Measurements from ENCODE around the gene PRELID1. TPM values are rescaled to one million over a fixed set of nuclear protein-coding genes. Genes with fewer than 3 reads are reported as not detected.
"Not testable (repeated sequence)": the region's sequence is repeated elsewhere in the genome, so short reads cannot be mapped to it uniquely, and the experiment has no call there.

PRELID1 gene, protein sequence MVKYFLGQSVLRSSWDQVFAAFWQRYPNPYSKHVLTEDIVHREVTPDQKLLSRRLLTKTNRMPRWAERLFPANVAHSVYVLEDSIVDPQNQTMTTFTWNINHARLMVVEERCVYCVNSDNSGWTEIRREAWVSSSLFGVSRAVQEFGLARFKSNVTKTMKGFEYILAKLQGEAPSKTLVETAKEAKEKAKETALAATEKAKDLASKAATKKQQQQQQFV
- 100 to 1,000 TPM; 263 to 276 TPM for total RNA-seq
- long read RNA-seq, transcript PRELID1-201 (5 exons, 1,261 nt) = major isoform, 648 of 693 reads
- long read RNA-seq, partial matches to known transcripts = 27 of 693 reads
- long read RNA-seq, other reads (novel, unspliced or antisense) = 14 of 693 reads

DNA sequence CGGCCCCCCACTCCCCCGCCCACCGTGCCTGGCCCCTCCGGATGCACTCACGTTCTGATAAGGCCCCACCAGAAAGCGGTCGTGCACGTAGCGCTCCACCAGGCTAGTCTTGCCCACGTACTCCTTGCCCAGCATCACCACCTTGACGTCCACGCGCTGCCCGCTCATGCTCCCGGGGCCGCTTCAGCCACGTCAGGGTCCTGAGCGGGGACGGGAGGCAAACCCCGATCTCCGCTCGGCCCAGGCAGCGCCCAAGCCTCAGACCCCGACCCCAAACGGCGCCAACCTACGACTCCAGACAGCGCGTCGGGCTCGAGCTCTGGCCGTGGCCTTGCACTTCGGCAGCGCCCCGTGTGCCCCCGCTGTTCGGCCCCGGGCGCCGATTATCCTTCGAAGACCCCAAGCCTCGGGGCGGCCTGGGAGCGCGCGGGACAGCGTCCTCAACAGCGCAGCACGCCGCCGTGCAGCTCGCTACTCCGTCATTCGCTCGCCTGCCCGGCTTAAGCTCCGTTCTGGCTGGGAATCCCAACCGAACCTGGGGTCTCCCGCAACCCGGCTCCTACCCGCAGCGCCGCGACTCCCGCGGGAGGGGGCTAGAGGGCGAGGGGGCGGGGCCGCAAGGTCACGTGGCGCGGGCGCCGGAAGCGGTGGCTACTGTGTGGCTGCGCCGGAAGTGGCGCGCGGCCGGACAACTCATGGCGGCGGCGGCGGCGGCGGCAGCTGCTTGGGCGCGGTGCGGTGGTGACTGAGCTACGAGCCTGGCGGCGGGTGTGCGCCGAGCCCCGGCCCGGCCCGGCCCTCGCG lies at the start of gene PRELID1, which contains the start of gene RAB24:
Gene PRELID1, plus strand, starts transcription at position 679 of the 804 bp plus-strand sequence. CDS start 187 bp downstream, outside the sequence.
Gene RAB24, minus strand, starts transcription at position 599 of the 804 bp plus-strand sequence. Its CDS starts 431 bp downstream, at position 168.
- intact Hi-C loops (cut with DNase I, micrococcal nuclease) = no loop called here
- DNase-seq (peak; percentile 84 to 95), ATAC-seq (peak; percentile 62)

DNA sequence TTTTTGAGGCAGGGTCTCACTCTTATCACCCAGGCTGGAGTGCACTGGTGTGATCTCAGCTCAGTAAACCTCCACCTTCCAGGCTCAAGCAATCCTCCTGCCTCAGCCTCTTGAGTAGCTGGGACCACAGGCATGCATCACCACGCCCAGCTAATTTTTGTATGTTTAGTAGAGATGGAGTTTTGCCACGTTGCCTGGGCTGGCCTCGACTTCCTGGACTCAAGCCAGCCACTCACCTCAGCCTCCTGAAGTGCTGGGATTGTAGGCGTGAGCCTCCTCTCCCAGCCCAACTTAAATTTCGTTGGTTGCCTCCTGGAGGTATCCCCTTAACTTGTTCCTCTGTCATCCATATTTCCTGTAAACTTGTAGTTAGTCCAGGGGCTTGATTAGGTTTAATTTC lies 47.3 kb upstream of the PRELID1 start:
- no peak for DNase-seq
- intact Hi-C loops (cut with DNase I, micrococcal nuclease) = no loop called here
- ATAC-seq = no peak

DNA sequence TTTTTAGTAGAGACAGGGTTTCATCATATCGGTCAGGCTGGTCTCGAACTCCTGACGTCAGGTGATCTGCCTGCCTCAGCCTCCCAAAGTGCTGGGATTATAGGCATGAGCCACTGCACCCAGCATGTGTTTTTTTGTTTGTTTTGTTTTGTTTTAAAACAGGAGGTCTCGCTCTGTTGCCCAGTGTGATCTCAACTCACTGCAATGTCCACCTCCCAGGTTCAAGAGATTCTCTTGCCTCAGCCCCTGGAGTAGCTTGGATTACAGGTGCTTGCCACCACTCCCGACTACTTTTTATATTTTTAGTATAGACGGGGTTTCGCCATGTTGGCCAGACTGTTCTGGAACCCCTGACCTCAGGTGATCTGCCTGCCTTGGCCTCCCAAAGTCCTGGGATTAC lies 44.9 kb upstream of the PRELID1 start:
- ATAC-seq; intact Hi-C loops (cut with DNase I, micrococcal nuclease): not testable (repeated sequence)

DNA sequence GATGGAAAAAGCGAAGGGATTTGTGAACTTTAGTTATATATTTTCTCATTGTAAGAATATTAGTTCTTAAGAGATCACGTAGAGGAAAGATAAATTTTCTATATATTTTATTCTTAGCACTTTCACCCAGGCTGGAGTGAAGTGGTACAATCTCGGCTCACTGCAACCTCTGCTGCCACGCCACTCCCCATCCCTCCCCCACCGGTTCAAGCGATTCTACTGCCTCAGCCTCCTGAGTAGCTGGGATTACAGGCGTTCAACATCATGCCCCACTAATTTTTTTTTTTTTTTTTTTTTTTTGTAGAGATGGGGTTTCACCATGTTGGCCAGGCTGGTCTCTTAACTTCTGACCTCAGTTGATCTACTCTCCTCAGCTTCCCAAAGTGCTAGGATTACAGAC lies 42.6 kb upstream of the PRELID1 start:
- intact Hi-C loops (cut with DNase I, micrococcal nuclease) = no loop called here
- no peak for ATAC-seq
- DNase-seq = no peak

More for the DNA sequence above, 44.9 kb upstream of the PRELID1 start:
- DNase-seq = not testable (repeated sequence)

DNA sequence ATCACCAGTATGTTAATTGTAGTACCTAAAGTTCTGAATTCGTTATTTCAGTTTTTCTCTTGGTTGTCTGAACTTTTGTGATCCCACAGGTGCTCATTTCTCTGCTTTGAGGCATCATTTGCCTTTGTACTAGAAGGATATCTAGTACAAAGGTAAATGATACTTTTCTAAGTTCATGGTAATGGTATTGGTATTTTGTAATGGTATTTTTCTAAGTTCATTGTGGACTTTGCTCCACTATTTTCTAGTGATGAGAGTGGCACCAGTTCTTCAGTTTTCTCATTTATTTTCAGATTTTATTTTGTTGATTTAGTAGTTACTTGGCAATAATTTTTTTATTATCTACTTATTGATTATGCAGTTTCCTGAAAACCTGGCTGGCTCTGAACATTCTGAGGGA lies 42.1 kb upstream of the PRELID1 start:
- ATAC-seq = no peak
- no peak for DNase-seq
- intact Hi-C loops (cut with DNase I, micrococcal nuclease) = no loop called here

DNA sequence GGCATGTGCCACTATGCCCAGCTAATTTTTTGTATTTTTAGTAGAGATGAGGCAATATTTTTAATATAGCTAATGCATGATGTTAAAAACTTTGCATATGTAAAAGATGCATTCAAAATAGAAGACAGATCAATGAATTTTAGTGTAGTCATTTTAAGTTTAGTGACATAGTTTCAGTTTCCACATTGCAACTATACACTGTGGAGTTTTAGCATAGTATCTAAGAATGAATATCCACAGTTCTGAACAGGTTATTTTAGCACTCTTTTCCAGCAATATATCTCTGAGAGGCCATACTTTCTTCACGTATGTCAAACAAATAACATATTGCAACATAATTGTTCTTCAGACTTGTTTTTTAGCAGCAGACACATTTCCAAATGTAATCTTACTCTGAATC lies 39.4 kb upstream of the PRELID1 start:
- intact Hi-C loops (cut with DNase I, micrococcal nuclease) = no loop called here
- no peak for DNase-seq
- no peak for ATAC-seq

DNA sequence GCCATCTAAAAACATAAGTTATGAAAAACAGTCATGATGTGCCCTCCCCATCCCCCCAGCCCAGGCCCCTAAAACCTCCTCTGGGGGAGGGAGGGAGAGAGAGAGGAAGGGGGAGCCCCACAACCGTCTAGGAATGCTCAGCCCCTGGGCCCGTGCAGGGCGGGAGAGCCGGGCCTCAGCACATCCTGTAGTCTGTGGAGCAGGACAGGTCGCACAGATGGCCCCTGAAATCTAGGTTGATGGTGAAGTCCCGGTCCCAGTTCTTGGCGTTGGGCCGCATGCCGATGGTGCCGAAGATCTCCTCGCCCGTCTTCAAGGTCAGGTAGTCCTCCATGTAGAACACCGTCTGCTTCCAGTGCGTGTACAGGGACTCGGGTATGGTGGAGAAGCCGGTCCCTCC lies 38.2 kb upstream of the PRELID1 start:
- intact Hi-C loops (cut with DNase I, micrococcal nuclease) = no loop called here
- ATAC-seq = no peak
- DNase-seq = no peak

DNA sequence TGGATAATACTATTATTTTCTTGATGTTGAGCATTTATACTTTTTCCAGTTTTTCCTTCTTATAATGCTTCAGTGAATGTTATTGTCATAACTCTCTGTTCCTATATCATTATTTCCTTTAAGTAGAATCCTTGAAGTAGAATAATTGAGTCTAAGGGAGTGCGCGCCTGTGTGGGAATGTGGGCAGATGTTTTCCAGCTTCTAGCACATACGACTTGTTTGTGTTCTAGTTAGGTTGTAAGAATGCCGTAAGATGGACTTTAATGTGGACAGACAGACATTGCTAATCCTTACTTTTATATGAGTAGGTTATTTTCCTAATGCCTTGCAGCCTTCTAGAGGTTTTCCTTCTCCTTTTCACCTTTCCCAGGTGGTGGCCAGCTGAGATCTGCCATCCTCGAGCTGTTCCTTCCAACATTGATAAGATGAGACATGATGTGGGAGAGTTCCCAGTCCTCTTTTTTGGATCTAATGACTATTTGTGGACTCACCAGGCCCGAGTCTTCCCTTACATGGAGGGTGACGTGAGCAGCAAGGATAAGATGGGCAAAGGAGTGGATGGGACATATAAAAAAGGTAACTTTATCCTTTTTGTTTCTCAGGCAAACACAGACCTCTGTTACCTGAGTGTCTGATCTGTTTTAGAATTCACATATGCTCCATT lies 34.2 kb upstream of the PRELID1 start:
- ATAC-seq (no peak), DNase-seq (no peak)
- intact Hi-C loops (cut with DNase I, micrococcal nuclease) = no loop called here

DNA sequence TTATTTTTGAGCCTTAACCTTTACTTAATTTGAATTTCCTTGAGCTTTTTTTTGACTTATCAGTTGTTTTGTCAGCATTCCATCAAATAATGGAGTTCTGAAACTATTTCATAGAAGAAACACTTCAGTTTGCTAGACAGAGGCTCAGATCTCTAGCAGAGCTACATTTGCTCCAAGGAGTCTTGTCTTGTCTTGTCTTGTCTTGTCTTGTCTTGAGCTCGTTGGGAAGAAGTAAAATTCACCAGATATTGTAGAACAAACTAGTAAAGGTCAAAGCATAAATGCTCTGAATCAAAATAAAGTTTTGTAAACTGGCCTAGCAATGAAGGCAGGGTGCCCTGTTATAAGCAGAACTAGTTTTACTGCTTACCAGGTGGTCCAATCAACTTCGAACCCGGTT lies 33.6 kb upstream of the PRELID1 start:
- ATAC-seq (no peak), DNase-seq (no peak)
- intact Hi-C loops (cut with DNase I, micrococcal nuclease) = no loop called here

DNA sequence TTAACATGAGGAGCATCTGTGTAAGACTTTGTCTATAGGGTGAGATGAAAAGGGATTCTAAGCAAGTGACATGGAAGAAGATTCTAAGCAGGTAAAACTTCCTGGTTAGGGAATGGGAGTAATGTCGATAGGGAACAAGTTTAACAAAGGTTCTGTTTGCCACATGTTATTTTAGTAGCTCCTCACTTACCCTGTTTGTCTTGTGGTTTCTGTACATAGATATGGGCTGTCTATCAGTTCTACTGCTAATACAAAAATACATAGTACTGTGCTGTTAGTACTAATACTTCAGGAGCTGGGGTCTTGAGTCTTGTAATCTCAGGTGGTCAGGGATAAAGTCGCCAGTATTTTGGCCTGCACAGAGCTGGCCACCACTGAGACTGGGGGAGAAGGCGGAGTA lies 32.9 kb upstream of the PRELID1 start:
- ATAC-seq (no peak), DNase-seq (no peak)
- intact Hi-C loops (cut with DNase I, micrococcal nuclease) = no loop called here

DNA sequence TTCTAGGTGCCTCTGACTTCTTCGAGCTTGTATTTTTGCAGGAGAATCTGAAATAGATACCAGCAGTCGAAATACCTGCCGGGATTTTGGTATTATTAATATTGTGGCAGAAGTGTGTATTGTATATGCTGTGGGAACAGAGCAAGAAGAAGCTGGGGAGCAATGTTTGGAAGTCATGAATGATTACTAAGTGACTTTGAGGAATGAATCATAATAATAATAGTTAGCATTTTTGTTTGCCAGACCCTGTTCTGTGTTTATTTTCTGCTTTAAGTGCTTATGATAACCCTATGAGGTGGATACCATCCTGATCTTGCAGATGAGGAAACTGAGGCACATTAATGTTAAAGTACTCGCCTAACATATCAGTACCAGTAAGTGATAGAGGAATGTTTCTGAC lies 32.5 kb upstream of the PRELID1 start:
- ATAC-seq (no peak), DNase-seq (no peak)
- intact Hi-C loops (cut with DNase I, micrococcal nuclease) = no loop called here

DNA sequence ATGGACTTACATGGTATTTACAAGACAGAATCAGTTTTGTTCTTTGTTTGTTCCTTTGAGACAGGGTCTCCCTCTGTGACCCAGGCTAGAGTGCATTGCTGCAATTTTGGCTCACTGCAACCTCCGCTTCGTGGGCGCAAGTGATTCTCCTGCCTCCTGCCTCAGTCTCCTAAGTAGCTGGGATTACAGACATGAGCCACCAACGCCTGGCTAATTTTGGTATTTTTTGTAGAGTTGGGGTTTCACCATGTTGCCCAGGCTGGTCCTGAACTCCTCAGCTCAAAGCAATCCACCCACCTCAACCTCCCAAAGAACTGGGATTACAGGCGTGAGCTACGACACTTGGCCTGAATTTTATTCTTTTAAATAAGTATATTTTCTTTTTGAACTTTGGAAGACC lies 27.7 kb upstream of the PRELID1 start:
- intact Hi-C loops (cut with DNase I, micrococcal nuclease) = no loop called here
- DNase-seq (no peak), ATAC-seq (no peak)

DNA sequence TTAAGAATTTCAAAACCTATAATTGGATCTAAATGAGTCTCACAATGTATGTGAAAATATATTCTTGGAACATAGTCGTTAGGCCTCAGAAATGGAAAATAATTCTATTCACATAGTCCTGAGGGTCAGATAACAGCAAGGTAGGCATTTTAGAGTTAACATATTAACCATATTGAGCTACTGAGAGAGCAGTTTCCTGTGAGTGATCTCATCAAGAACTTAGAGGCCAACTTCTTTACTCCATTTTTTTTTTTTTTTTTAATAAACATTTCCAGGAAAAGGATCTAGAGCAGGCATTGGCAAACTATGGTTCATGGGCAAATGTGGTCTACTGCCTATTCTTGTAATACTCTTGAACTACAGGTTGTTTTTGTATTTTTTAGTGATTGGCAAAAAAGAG lies 26.7 kb upstream of the PRELID1 start:
- intact Hi-C loops (cut with DNase I, micrococcal nuclease) = no loop called here
- ATAC-seq (no peak), DNase-seq (no peak)

DNA sequence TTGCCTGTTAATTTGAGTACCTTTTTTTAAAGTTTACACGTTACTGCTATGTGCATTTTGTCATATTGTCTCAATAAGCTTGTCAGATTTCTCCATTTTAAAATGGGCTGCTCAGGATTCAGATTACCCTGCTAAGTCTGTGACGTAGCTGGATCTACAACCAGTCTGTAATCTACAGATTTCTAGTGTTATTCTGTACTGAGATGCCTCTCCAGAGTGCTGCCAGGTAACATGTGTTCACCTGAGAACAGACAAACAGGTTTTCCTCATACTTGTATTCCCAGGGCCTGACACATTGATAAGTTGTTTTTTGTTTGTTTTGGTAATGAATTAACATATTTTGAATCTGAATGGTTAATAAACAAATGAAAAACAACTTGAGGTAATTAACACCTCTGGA lies 15.4 kb upstream of the PRELID1 start:
- intact Hi-C loops (cut with DNase I, micrococcal nuclease) = no loop called here
- ATAC-seq = no peak
- no peak for DNase-seq

DNA sequence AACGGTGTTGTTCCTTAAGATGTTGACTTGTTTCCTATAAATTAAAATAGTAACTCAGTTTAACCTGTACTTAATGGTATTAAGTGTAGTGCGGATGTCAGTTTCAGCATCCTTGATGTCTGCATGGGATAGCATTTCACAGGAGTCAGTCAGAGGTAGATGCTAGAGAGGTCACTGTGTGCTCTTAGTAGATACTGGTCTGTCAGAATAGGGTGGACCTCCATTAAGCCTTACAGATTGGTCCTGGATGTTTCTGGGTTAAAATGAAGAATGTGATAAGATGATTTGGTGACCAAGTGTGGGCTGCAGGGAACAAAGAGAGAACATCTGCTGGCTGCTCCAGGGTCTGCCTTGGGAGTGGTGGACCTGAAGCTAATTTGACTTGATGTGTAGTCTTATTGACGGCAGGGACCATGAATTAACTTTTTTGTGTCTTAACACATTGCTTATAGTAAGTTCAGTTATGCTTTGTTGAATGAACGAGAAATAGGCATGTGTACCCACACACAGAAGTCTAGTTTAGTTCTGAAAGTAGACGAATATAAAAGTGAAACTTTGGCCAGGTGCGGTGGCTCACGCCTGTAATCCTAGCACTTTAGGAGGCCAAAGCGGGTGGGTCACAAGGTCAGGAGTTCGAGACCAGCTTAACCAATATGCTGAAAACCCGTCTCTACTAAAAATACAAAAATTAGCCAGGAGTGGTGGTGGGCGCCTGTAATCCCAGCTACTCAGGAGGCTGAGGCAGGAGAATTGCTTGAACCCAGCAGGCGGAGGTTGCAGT lies 12.6 kb upstream of the PRELID1 start:
- intact Hi-C loops (cut with DNase I, micrococcal nuclease) = no loop called here
- DNase-seq (no peak), ATAC-seq (no peak)

DNA sequence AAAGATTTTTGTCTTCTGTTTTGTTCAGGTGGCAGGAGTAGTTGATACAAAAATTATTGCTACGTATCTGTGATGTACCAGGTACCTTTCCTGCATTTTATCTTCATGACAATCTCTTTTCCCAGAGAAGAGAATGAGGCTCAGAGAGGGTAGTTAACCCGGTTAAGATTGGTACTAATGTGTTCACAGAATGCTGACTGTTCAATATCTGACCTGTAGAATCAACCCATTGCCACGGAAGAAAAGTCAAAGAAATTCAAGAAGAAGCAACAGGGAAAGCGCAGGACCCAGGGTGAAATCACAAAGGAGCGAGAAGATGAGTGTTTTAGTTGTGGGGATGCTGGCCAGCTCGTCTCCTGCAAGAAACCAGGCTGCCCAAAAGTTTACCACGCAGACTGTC lies 11.9 kb upstream of the PRELID1 start:
- intact Hi-C loops (cut with DNase I, micrococcal nuclease) = no loop called here
- no peak for ATAC-seq

DNA sequence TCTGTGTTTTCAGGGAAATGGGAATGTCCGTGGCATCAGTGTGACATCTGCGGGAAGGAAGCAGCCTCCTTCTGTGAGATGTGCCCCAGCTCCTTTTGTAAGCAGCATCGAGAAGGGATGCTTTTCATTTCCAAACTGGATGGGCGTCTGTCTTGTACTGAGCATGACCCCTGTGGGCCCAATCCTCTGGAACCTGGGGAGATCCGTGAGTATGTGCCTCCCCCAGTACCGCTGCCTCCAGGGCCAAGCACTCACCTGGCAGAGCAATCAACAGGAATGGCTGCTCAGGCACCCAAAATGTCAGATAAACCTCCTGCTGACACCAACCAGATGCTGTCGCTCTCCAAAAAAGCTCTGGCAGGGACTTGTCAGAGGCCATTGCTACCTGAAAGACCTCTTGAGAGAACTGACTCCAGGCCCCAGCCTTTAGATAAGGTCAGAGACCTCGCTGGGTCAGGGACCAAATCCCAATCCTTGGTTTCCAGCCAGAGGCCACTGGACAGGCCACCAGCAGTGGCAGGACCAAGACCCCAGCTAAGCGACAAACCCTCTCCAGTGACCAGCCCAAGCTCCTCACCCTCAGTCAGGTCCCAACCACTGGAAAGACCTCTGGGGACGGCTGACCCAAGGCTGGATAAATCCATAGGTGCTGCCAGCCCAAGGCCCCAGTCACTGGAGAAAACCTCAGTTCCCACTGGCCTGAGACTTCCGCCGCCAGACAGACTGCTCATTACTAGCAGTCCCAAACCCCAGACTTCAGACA lies 9.6 kb upstream of the PRELID1 start:
- intact Hi-C loops (cut with DNase I, micrococcal nuclease) = no loop called here
- no peak for DNase-seq
- ATAC-seq = no peak

More for the DNA sequence above, 11.9 kb upstream of the PRELID1 start:
- DNase-seq = no peak

DNA sequence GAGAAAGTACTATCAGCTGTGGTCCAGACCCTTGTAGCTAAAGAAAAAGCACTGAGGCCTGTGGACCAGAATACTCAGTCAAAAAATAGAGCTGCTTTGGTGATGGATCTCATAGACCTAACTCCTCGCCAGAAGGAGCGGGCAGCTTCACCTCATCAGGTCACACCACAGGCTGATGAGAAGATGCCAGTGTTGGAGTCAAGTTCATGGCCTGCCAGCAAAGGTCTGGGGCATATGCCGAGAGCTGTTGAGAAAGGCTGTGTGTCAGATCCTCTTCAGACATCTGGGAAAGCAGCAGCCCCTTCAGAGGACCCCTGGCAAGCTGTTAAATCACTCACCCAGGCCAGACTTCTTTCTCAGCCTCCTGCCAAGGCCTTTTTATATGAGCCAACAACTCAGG lies 9.0 kb upstream of the PRELID1 start:
- intact Hi-C loops (cut with DNase I, micrococcal nuclease) = no loop called here
- ATAC-seq (no peak), DNase-seq (no peak)

Data from left colon (tissue), 2 donors.